PC-9 (cell line): ENCODE measurements around the gene ATG4D. TPM values are rescaled to one million over a fixed set of nuclear protein-coding genes. Genes with fewer than 3 reads are reported as not detected.
"Not testable (repeated sequence)": the region's sequence is repeated elsewhere in the genome, so short reads cannot be mapped to it uniquely, and the experiment has no call there.

Experiments
- BruUV-seq: library from RNA; stranded (reverse); fragments of 400-500 nt; replicated peaks from 2 replicates; lab custom pipeline; 2021; lab: Mats Ljungman, UMichigan
- CTCF ChIA-PET: fragments of 300-600 bp; sonication (Branson Sonifier 250); formaldehyde crosslinking; loops from one replicate; lab custom pipeline; 2022; ENCODE audit warnings: antibody characterized with exemption; lab: Charles Lee
- POLR2A ChIA-PET: fragments of 300-600 bp; sonication (Branson Sonifier 250); formaldehyde crosslinking; loops from one replicate; lab custom pipeline; 2022; ENCODE audit warnings: antibody characterized with exemption; ENCODE audit not compliant: unreplicated experiment; lab: Charles Lee
- DNase-seq, 2 experiments: peaks; one replicate each; pipeline versions ENCODE4 v3.0.0 to v3.0.0-alpha.2; 2015 to 2022; ENCODE audit warnings: mixed read lengths in 1 of 2
- H2AFZ ChIP-seq: fragments of 200-600 bp; sonication (generic); 2 replicates; pipeline ENCODE4 v1.8.1; 2017; ENCODE audit warnings: antibody characterized with exemption
- H3F3A ChIP-seq: fragments of 200-600 bp; sonication (generic); 2 replicates; pipeline ENCODE4 v1.8.1; 2017; ENCODE audit warnings: antibody characterized with exemption, mild to moderate bottlenecking, low read depth; ENCODE audit not compliant: insufficient read depth
- H3K27ac ChIP-seq: fragments of 200-600 bp; sonication (generic); 2 replicates; pipeline ENCODE4 v1.6.1; 2016; ENCODE audit warnings: mixed run types
- H3K27me3 ChIP-seq: fragments of 200-600 bp; sonication (generic); 2 replicates; pipeline ENCODE4 v1.6.1; 2016; ENCODE audit warnings: low read depth, mixed run types; ENCODE audit not compliant: insufficient read depth
- H3K36me3 ChIP-seq: fragments of 200-600 bp; sonication (generic); 2 replicates; pipeline ENCODE4 v1.6.1; 2016; ENCODE audit warnings: low read depth, mixed run types
- H3K4me1 ChIP-seq: fragments of 200-600 bp; sonication (generic); replicated peaks from 2 replicates; pipeline ENCODE4 v1.6.1; 2016; ENCODE audit warnings: mixed run types; ENCODE audit not compliant: insufficient read depth
- H3K4me2 ChIP-seq: fragments of 200-600 bp; sonication (generic); 2 replicates; pipeline ENCODE4 v1.6.1; 2017; ENCODE audit warnings: mixed run types
- H3K4me3 ChIP-seq: fragments of 200-600 bp; sonication (generic); 2 replicates; pipeline ENCODE4 v1.6.1; 2016; ENCODE audit warnings: mixed run types
- H3K79me2 ChIP-seq: fragments of 200-600 bp; sonication (generic); 2 replicates; pipeline ENCODE4 v1.6.1; 2017; ENCODE audit warnings: low read depth, mixed run types
- H3K9me2 ChIP-seq: fragments of 200-600 bp; sonication (generic); 2 replicates; pipeline ENCODE4 v1.8.1; 2017; ENCODE audit warnings: mild to moderate bottlenecking; ENCODE audit not compliant: insufficient read depth
- H3K9me3 ChIP-seq: fragments of 200-600 bp; sonication (generic); 2 replicates; pipeline ENCODE4 v1.8.1; 2016; ENCODE audit warnings: low read depth; ENCODE audit not compliant: insufficient read depth
- H4K20me1 ChIP-seq: fragments of 200-600 bp; sonication (generic); 2 replicates; pipeline ENCODE4 v1.8.1; 2017; ENCODE audit not compliant: insufficient read depth
- CTCF ChIP-seq: fragments of 200-600 bp; sonication (generic); conservative IDR thresholded peaks from 2 replicates; pipeline ENCODE4 v1.6.1; 2017; ENCODE audit warnings: mixed run types, antibody characterized with exemption, mild to moderate bottlenecking, moderate library complexity
- EZH2 ChIP-seq: fragments of 200-600 bp; sonication (generic); IDR thresholded peaks from 2 replicates; pipeline ENCODE4 v1.8.0; 2017; ENCODE audit warnings: antibody characterized with exemption, low read depth
- intact Hi-C: fragments of 100-400 bp; cut with micrococcal nuclease; formaldehyde crosslinking; loops from one replicate; pipeline ENCODE4 v1.10.0; 2022; ENCODE audit not compliant: unreplicated experiment
- total RNA-seq: library from RNA; stranded (reverse); gene quantifications from 2 replicates; pipeline ENCODE4 v1.2.3, GENCODE V29; 2021

Gene ATG4D
- total RNA-seq, 1 experiment from 2014 or later: 40.2 TPM

DNA sequence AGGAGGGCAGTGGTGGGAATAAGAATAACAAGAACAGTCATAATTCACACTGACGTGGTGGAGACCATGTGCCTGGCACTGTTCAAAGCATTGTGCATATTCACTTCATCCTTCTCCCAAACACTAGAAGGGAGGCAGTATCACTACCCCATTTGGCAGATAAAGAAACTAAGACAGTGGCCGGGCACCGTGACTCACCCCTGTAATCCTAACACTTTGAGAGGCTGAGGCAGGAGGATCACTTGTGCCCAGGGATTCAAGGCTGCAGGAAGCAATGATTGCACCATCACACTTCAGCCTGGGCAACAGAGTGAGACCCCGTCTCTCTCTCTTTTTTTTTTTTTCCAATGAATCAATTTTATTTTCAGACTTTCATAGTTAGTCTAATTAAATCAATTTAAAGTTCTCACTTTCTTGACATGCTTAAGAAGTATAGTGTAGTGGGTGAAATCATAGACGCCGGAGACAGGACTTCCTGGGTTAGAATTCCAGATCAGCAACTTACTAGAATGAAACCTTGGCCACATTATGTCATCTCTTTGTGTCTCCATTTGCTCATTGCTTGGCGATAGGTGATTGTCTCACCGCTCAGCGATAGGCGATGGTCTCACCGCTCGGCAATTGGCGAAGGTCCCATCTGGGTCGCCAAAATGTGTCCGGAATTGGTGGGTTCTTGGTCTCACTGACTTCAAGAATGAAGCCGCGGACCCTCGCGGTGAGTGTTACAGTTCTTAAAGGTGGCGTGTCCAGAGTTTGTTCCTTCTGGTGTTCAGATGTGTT lies 5.3 kb upstream of the ATG4D start:
- Histone ChIP-seq H3F3A (peaks cover 13% of the 10 kb centered on the region; the same call in 1 of the 2 replicates), H3K4me3 (no peak overlapping the region), H3K4me1 (no peaks in the 10 kb centered on the region), H3K79me2 (no peaks in the 10 kb centered on the region), H4K20me1 (no peaks in the 10 kb centered on the region), H3K9me3 (no peaks in the 10 kb centered on the region), H3K27me3 (no peaks in the 10 kb centered on the region), H3K9me2 (no peaks in the 10 kb centered on the region), H2AFZ (no peak overlapping the region), H3K4me2 (no peak overlapping the region), H3K36me3 (no peaks in the 10 kb centered on the region), H3K27ac (no peak overlapping the region)
- ChIA-PET CTCF (interaction anchor here (0.6 kb wide), 1 partner anchor 301 kb away, joined by 3 read pairs; no protein-coding TSS in a partner anchor), POLR2A (interaction anchor here (0.6 kb wide), 2 partner anchors 39 to 542 kb away, joined by 3 to 5 read pairs; no protein-coding TSS in a partner anchor)
- intact Hi-C loops: no loop called here
- no peak for DNase-seq
- no TSS peak for BruUV-seq
- TF ChIP-seq EZH2: no peak
- TF ChIP-seq CTCF: no peak

- BruUV-seq, H3K4me1 ChIP-seq, H3K36me3 ChIP-seq, POLR2A ChIA-PET, DNase-seq, H3K9me2 ChIP-seq, H3K27ac ChIP-seq, H4K20me1 ChIP-seq, H3K4me2 ChIP-seq, H3K27me3 ChIP-seq, H3K4me3 ChIP-seq, intact Hi-C loops, H3K79me2 ChIP-seq, CTCF ChIA-PET, H3K9me3 ChIP-seq, H2AFZ ChIP-seq: not testable (repeated sequence)
- peaks cover 13% of the 10 kb centered on the region; the same call in 1 of the 2 replicates for H3F3A ChIP-seq
Observed at GRCh38 chr19:10539016-10539415, 4.7 kb upstream of the ATG4D start.

DNA sequence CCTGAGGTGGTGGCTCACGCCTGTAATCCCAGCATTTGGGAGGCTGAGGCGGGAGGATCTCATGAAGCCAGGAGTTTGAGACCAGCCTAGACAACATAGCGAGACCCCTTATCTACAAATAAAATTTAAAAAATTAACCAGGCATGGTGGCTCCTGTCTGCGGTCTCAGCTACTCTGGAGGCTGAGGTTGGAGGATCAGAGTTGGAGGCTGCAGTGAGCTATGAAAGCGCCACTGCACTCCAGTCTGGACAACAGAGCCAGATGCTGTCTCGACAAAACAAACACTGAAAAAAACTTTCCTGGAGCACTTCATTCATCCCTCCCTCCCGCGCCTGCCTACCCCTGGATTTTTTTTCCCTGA lies 665 bp upstream of the ATG4D start:
- ChIA-PET POLR2A (interaction anchor here (0.6 to 0.7 kb wide), 2 partner anchors 19 to 20 kb away, joined by 9 to 17 read pairs; no protein-coding TSS in a partner anchor), CTCF (no interaction called here)
- Histone ChIP-seq H3K4me2 (peak overlapping the region; percentile 76), H3K36me3 (no peaks in the 10 kb centered on the region), H2AFZ (peak overlapping the region; percentile 78), H3K27me3 (no peaks in the 10 kb centered on the region), H3K79me2 (peaks cover 10% of the 10 kb centered on the region), H3K27ac (no peak overlapping the region), H3F3A (peaks cover 5% of the 10 kb centered on the region; the same call in 1 of the 2 replicates), H3K4me3 (peak overlapping the region; percentile 82), H3K9me3 (no peaks in the 10 kb centered on the region), H3K9me2 (no peaks in the 10 kb centered on the region), H3K4me1 (peaks cover 6% of the 10 kb centered on the region; the same call in 1 of the 2 replicates), H4K20me1 (no peaks in the 10 kb centered on the region)
- TF ChIP-seq EZH2: no peak
- no peak for TF ChIP-seq CTCF
- intact Hi-C loops: loop anchor here (5.0 kb wide), 1 partner anchor 41 kb away; the partner anchor contains the start of gene KEAP1
- DNase-seq: no peak
- BruUV-seq: no TSS peak
